Sigmoid colon (tissue), 7 donors: ENCODE measurements around the gene P4HB. TPM values are rescaled to one million over a fixed set of nuclear protein-coding genes. Genes with fewer than 3 reads are reported as not detected.

Experiments used
- DNase-seq: peaks from one replicate; pipeline ENCODE4 v3.0.0-alpha.2; 2019
- H3K27ac ChIP-seq, 4 donors: fragments of 200-600 bp; sonication (generic); one replicate each; pipeline ENCODE4 v1.5.1; 2016 to 2019; ENCODE audit warnings: mild to moderate bottlenecking in 1 of 4
- H3K27me3 ChIP-seq, 3 donors: fragments of 200-600 bp; sonication (generic); one replicate each; pipeline ENCODE4 v1.5.1; 2019; ENCODE audit warnings: mild to moderate bottlenecking in 1 of 3
- H3K36me3 ChIP-seq, 4 donors: fragments of 200-600 bp; sonication (generic); one replicate each; pipeline ENCODE4 v1.5.1; 2016 to 2019
- H3K4me1 ChIP-seq, 4 donors: fragments of 200-600 bp; sonication (generic); one replicate each; pipeline ENCODE4 v1.5.1; 2017 to 2019
- H3K4me3 ChIP-seq, 4 donors: fragments of 200-600 bp; sonication (generic); one replicate each; pipeline ENCODE4 v1.5.1; 2017 to 2019; ENCODE audit warnings: mild to moderate bottlenecking in 2 of 4, moderate library complexity in 1 of 4
- H3K9me3 ChIP-seq, 4 donors: fragments of 200-600 bp in 3 of 4; sonication (generic) in 3 of 4; one replicate each; pipeline versions ENCODE4 v1.5.1 to v1.6.1; 2013 to 2019
- EP300 ChIP-seq, 4 donors: sonication (generic); formaldehyde crosslinking; IDR thresholded peaks; one replicate each; pipeline ENCODE4 v1.6.1; 2017; ENCODE audit warnings: antibody characterized with exemption in 4 of 4
- POLR2A ChIP-seq, 2 donors: fragments of 450-650 bp; IDR thresholded peaks; one replicate each; pipeline ENCODE4 v1.6.1; 2016; ENCODE audit warnings: antibody characterized with exemption in 2 of 2, mild to moderate bottlenecking in 2 of 2, moderate library complexity in 2 of 2
- POLR2AphosphoS5 ChIP-seq, 4 donors: sonication (generic); formaldehyde crosslinking; IDR thresholded peaks; one replicate each; pipeline ENCODE4 v1.6.1; 2017; ENCODE audit warnings: antibody characterized with exemption in 4 of 4
- WGBS, 2 donors: extraction: QIAGEN DNeasy Blood & Tissue Kit; methylation state at CpG; one replicate each; pipeline ENCODE4 v1.1.7; 2013; 5-methylcytosine and 5-hydroxymethylcytosine counted together
- intact Hi-C: fragments of 100-400 bp; cut with DNase I; formaldehyde crosslinking; loops from one replicate; pipeline ENCODE4 v1.15.1; 2023
- polyA plus RNA-seq, 3 donors: library from polyadenylated mRNA; stranded (reverse); fragments of 200-250 nt; gene quantifications; one replicate each; pipeline ENCODE4 v1.2.3, GENCODE V29; 2013
- total RNA-seq, 4 donors: library from RNA; depleted of rRNA; stranded (reverse); fragments of >200 nt; gene quantifications; one replicate each; pipeline ENCODE4 v1.1.0, GENCODE V29; 2016
- TF ChIP-seq, protein P1 (sequence below), 4 experiments: fragments of 450-650 bp in 3 of 4; fragments of 200-600 bp in 1 of 4; IDR thresholded peaks; one replicate each; pipeline ENCODE4 v1.5.1; 2016 to 2019; ENCODE audit warnings: antibody characterized with exemption in 4 of 4, mild to moderate bottlenecking in 3 of 4, moderate library complexity in 2 of 4
- donor health status: healthy with polysubstance abuse.
- donor health status: Bipolar disorder and iron deficiency.
- donor health status: healthy.

P4HB gene
- total and polyA plus RNA-seq, 7 donors = 153 to 750 (median 237) TPM

DNA sequence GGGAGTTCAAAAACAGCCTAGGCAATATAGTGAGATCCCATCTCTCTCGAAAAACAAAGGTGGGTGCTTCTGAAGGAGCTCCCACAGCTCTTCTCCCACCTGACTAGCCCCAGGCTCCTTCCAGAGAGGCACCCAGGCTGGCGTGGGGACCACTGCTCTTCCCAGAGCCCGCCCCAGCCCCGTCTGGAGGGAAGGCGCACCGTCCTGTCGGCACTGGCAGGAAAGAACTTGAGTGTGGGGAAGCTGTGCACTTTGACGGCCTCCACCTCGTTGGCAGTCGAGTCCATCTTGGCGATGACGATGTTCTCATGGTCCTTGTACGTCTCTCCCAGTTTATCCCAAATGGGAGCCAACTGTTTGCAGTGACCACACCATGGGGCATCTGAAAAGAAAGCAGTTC, 15.0 kb downstream of the P4HB start:
- 91 to 94% methylated on average over 13 of the region's 13 CpGs for WGBS, 2 donors
- H3K36me3 ChIP-seq = peaks cover 38 to 70% (median 46%) of the 10 kb centered on the region in 4 donors

DNA sequence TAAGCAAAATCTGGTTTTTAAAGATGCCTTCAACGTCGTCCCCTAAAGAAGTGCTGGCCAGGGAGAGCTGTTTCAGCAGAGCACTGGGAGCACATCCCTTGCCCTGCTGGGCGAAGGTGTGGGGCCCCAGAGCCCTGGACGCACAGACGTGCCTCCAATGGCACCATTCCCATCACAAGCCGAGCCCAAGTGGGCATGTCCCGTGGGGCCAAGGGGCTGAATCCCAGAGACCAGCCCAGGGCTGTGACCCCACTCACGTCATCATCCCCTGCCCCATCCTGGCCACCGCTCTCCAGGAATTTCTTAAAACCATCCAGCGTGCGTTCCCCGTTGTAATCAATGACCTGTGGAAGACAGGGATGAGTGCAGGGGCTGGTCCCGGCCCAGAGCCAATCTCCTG, 15.4 kb downstream of the P4HB start:
- DNase-seq = no peak
- intact Hi-C loops = no loop called here
- WGBS, 2 donors = 91% methylated on average over 13 of the region's 13 CpGs
- H3K36me3 ChIP-seq = peaks cover 38 to 68% (median 46%) of the 10 kb centered on the region in 4 donors
- H3K4me3 ChIP-seq = no peak overlapping the region
- no peaks in the 10 kb centered on the region for H3K4me1 ChIP-seq
- H3K27me3 ChIP-seq = no peaks in the 10 kb centered on the region
- no peak overlapping the region for H3K27ac ChIP-seq
- no peaks in the 10 kb centered on the region for H3K9me3 ChIP-seq
- TF ChIP-seq, protein P1, sequence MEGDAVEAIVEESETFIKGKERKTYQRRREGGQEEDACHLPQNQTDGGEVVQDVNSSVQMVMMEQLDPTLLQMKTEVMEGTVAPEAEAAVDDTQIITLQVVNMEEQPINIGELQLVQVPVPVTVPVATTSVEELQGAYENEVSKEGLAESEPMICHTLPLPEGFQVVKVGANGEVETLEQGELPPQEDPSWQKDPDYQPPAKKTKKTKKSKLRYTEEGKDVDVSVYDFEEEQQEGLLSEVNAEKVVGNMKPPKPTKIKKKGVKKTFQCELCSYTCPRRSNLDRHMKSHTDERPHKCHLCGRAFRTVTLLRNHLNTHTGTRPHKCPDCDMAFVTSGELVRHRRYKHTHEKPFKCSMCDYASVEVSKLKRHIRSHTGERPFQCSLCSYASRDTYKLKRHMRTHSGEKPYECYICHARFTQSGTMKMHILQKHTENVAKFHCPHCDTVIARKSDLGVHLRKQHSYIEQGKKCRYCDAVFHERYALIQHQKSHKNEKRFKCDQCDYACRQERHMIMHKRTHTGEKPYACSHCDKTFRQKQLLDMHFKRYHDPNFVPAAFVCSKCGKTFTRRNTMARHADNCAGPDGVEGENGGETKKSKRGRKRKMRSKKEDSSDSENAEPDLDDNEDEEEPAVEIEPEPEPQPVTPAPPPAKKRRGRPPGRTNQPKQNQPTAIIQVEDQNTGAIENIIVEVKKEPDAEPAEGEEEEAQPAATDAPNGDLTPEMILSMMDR (IDR thresholded peaks at IDR 0.05) = no peak
- TF ChIP-seq EP300 (IDR thresholded peaks at IDR 0.05) (no peak), POLR2A (IDR thresholded peaks at IDR 0.05) (no peak), POLR2AphosphoS5 (IDR thresholded peaks at IDR 0.05) (no peak)

More for the DNA sequence above, 15.0 kb downstream of the P4HB start:
- H3K9me3 ChIP-seq = no peaks in the 10 kb centered on the region
- DNase-seq = no peak
- H3K27me3 ChIP-seq = no peaks in the 10 kb centered on the region
- H3K4me1 ChIP-seq = no peaks in the 10 kb centered on the region
- TF ChIP-seq POLR2A (IDR thresholded peaks at IDR 0.05) (no peak), POLR2AphosphoS5 (IDR thresholded peaks at IDR 0.05) (no peak), EP300 (IDR thresholded peaks at IDR 0.05) (no peak)
- H3K27ac ChIP-seq = no peak overlapping the region
- intact Hi-C loops = no loop called here
- H3K4me3 ChIP-seq = no peak overlapping the region

DNA sequence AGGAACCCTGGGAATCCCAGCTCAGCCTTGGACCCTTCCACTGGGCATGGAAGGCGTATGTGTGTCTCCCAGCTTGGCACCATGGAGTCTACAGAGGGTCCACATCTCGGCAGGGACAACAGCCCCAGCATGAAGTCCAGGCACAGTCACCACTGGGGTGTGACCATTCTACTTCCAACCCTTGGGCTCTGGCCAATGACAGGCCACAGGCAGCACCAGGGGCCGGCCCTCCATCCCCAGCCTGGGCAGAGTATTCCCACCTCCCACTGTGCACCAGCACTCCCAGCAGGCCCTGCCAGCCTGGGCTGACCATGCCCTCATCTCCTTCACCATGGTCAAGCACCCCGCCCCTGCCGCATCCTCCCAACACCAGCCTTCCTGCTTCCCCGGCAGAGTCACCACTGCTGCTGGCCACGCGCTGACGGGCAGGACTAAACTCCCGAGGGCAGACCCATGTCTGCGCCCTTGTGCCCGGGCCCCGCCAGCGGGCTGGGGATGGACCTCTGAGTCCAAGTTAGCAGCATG, 15.9 kb downstream of the P4HB start:
- TF ChIP-seq POLR2AphosphoS5 (IDR thresholded peaks at IDR 0.05) (no peak), EP300 (IDR thresholded peaks at IDR 0.05) (no peak), POLR2A (IDR thresholded peaks at IDR 0.05) (no peak)
- TF ChIP-seq, protein P1 (IDR thresholded peaks at IDR 0.05) = no peak
- 92 to 94% methylated on average over 14 of the region's 14 CpGs for WGBS, 2 donors
- H3K27ac ChIP-seq = no peak overlapping the region
- no peaks in the 10 kb centered on the region for H3K9me3 ChIP-seq
- no peaks in the 10 kb centered on the region for H3K4me1 ChIP-seq
- H3K27me3 ChIP-seq = no peaks in the 10 kb centered on the region
- H3K36me3 ChIP-seq = peaks cover 38 to 63% (median 46%) of the 10 kb centered on the region in 4 donors
- no peak overlapping the region for H3K4me3 ChIP-seq
- intact Hi-C loops = no loop called here
- no peak for DNase-seq

DNA sequence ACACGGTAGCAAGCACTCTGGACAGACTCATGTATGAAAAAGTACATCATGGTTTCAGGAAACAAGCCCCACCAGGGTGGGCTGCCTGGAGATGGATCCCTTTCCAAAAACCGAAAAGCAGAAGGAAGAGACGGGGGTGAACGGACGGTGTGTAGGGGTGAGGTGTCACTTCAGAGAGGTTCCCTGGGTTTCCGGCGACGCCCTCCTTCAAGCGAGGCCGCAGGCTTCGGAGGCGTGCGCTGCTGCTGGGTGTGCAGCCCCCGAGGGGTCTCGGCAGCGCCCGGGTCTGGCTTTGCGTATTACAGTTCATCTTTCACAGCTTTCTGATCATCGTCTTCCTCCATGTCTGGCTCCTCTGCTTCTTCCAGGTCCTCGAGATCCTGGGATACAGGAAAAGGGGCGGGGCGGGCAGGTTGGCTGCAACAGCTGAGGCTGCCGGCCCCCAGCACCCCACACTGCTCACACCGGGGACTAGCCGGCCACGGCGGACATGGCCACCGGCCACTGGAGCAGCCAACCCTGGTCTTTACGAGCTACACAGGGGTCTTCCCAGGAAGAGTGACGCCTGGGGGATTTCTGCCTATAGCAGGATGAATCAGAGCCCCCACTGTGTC, 16.5 kb downstream of the P4HB start:
- no peak for DNase-seq
- H3K9me3 ChIP-seq = no peaks in the 10 kb centered on the region
- H3K4me1 ChIP-seq = no peaks in the 10 kb centered on the region
- H3K36me3 ChIP-seq = peaks cover 36 to 57% (median 43%) of the 10 kb centered on the region in 4 donors
- TF ChIP-seq POLR2A (IDR thresholded peaks at IDR 0.05) = no peak
- no peak for TF ChIP-seq EP300 (IDR thresholded peaks at IDR 0.05)
- no peak for TF ChIP-seq POLR2AphosphoS5 (IDR thresholded peaks at IDR 0.05)
- TF ChIP-seq, protein P1 (IDR thresholded peaks at IDR 0.05) = no peak
- no peak overlapping the region for H3K4me3 ChIP-seq
- 93 to 94% methylated on average over 30 of the region's 30 CpGs for WGBS, 2 donors
- no peaks in the 10 kb centered on the region for H3K27me3 ChIP-seq
- intact Hi-C loops = no loop called here
- no peak overlapping the region for H3K27ac ChIP-seq

DNA sequence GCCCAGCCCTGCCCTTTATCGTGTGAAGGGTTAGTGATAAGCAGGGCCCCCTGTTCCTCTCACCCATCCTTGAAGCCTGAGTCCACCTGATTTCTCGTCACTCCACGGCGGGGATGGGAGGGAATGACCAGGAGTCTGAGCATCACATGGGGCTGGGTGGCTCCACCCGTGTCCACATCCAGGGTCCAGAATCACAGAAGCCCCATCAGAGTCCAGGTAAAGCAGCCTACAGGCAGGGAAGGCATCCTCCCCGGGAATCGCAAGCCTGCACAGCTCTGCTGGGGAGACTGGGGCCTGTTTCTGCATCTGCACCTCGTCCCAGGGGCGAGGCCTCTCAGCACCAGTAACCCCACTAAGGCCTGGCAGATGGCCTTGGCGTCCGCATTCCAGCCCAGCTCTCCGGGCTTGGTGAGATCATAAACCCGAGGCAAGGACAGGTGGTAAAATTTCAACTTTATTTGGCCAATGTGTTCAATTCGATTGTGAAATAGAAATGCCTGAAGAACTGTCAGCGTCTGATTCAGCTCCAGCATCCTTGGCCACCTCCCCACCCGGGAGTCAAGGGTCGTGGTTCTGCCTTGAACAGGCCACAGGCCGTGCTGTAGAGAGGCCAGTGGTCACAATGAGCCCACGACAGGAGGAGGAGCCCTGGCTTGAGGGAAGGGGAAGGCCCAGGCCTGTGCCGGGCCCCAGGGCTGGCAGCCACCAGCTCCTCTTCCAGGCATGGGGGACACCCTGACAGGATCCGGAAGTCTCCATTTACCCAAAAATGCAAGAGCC, 17.4 kb downstream of the P4HB start:
- Histone ChIP-seq H3K4me1 (no peaks in the 10 kb centered on the region), H3K9me3 (no peaks in the 10 kb centered on the region), H3K27ac (no peak overlapping the region), H3K4me3 (no peak overlapping the region), H3K27me3 (no peaks in the 10 kb centered on the region), H3K36me3 (peaks cover 36 to 50% (median 43%) of the 10 kb centered on the region in 4 donors)
- WGBS, 2 donors = 55 to 78% methylated on average over 21 of the region's 21 CpGs
- no peak for TF ChIP-seq EP300 (IDR thresholded peaks at IDR 0.05)
- TF ChIP-seq POLR2A (IDR thresholded peaks at IDR 0.05) = no peak
- TF ChIP-seq POLR2AphosphoS5 (IDR thresholded peaks at IDR 0.05) = no peak
- TF ChIP-seq, protein P1 (IDR thresholded peaks at IDR 0.05) = no peak
- intact Hi-C loops = no loop called here
- DNase-seq = no peak
